ENCODE measurements around the gene NARS2.

Gene NARS2

DNA sequence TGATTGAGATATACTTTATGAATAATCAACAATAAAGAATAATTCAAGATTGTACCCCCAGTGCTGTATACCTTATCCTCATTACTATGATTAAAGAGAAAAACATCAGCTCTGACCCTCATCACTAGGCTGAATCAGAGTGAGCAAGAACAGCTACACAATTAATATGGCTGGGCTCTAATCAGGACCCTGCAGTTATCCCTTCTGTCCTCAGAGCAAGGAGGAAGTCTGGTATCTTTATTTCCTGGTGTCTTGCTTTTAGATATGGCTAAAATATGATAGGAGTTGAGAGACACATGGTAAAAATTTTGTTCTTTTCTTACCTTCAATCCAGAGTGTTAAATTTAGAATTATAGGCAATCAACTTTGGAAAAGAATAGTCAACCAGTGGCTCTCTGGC lies 128.5 kb downstream of the NARS2 start:
- Histone ChIP-seq H3K9me3 (ENCODE audit: control insufficient read depth, insufficient read depth, low read length) (no peaks in the 10 kb centered on the region), H3K4me3 (ENCODE audit: low read length) (no peak overlapping the region), H3K27ac (ENCODE audit: low read length) (no peak overlapping the region), H3K36me3 (ENCODE audit: control insufficient read depth, insufficient read depth, low read length) (no peaks in the 10 kb centered on the region), H3K4me1 (ENCODE audit: control insufficient read depth, insufficient read depth, low read length) (no peaks in the 10 kb centered on the region), H3K27me3 (ENCODE audit: control insufficient read depth, insufficient read depth, low read length) (no peaks in the 10 kb centered on the region)
- DNase-seq (ENCODE audit: low read depth, low spot score): no peak

DNA sequence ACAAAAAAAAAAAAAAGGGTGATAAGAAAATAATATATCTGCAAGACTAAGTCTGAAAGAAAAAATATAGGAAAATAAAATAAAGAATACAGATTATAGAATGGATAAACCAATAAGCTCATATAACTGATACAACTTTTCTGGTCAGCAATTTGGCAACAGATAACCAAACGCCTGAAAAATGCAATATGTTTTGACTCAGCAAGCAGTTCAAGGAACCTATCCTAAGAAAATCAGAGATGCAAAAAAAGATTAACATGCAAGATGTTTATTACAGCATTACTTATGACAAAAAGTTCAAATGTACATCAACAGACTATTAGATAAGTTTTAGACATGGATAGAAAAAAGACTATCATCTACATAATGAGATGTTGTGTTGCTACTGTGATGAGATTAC lies 129.9 kb downstream of the NARS2 start:
- Histone ChIP-seq H3K27ac (ENCODE audit: low read length) (no peak overlapping the region), H3K9me3 (ENCODE audit: control insufficient read depth, insufficient read depth, low read length) (no peaks in the 10 kb centered on the region), H3K4me3 (ENCODE audit: low read length) (no peak overlapping the region), H3K27me3 (ENCODE audit: control insufficient read depth, insufficient read depth, low read length) (no peaks in the 10 kb centered on the region), H3K4me1 (ENCODE audit: control insufficient read depth, insufficient read depth, low read length) (no peaks in the 10 kb centered on the region), H3K36me3 (ENCODE audit: control insufficient read depth, insufficient read depth, low read length) (no peaks in the 10 kb centered on the region)
- WGBS (ENCODE audit: insufficient coverage, insufficient read length): no CpG with 5 or more reads among the region's 1 CpG
- DNase-seq (ENCODE audit: low read depth, low spot score): no peak

DNA sequence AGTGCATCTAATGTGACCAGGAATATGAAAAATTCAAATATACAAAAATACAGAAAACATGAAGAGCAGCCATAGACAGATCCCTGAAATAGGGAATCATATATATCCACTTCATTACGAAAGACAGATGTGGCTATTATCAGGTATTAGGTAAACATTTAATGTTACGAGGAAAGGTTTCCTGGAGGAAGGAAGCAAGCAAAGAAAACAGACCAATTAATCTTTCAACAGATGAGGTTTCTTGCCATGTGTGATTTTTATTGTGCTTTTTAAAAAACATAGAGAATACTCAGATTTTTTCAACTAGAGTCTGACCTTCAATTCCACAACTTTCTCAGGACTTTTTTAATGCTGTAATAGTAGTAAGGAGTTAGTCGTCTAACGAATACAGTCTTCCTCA lies 132.7 kb downstream of the NARS2 start:
- DNase-seq (ENCODE audit: low read depth, low spot score): no peak
- no peak overlapping the region for H3K27ac ChIP-seq (ENCODE audit: low read length)
- no peaks in the 10 kb centered on the region for H3K36me3 ChIP-seq (ENCODE audit: control insufficient read depth, insufficient read depth, low read length)
- no peaks in the 10 kb centered on the region for H3K27me3 ChIP-seq (ENCODE audit: control insufficient read depth, insufficient read depth, low read length)
- no peaks in the 10 kb centered on the region for H3K9me3 ChIP-seq (ENCODE audit: control insufficient read depth, insufficient read depth, low read length)
- no CpG with 5 or more reads among the region's 4 CpGs for WGBS (ENCODE audit: insufficient coverage, insufficient read length)
- no peaks in the 10 kb centered on the region for H3K4me1 ChIP-seq (ENCODE audit: control insufficient read depth, insufficient read depth, low read length)
- H3K4me3 ChIP-seq (ENCODE audit: low read length): no peak overlapping the region

DNA sequence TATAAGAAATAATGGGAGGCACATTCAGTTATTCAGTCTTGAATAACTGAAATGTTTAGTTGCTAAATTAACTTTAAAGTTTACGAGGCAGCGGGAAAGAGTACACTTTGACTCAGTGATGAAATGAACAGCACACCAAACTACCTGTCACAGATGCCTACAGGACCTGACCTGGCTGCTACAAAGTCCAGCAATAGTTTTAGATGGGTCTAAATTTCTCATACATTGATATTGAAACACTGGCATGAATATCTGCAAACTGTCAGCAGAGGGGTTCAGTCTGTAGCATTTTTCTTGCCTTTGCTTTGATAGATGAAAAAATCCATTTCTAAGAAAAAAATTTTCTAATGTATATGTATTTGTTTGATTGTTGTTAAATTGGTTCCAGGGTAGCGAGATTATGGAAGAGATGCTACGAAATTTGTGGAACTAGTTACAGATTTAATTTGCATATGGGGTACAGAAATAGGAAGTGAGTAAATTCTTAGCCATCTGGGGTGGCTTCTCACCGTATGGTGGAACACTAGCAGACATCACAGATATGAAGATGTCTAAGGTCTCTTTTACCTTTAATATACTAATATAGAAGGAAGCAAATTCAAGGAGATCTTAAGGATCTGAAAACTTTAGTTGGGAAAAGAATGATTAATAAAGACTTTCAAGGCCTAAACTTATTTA lies 136.2 kb downstream of the NARS2 start:
- H3K27me3 ChIP-seq (ENCODE audit: control insufficient read depth, insufficient read depth, low read length): no peaks in the 10 kb centered on the region
- DNase-seq (ENCODE audit: low read depth, low spot score): no peak
- 100% methylated on average over 2 of the region's 5 CpGs for WGBS (ENCODE audit: insufficient coverage, insufficient read length)
- H3K9me3 ChIP-seq (ENCODE audit: control insufficient read depth, insufficient read depth, low read length): no peaks in the 10 kb centered on the region
- no peak overlapping the region for H3K27ac ChIP-seq (ENCODE audit: low read length)
- no peak overlapping the region for H3K4me3 ChIP-seq (ENCODE audit: low read length)
- H3K4me1 ChIP-seq (ENCODE audit: control insufficient read depth, insufficient read depth, low read length): no peaks in the 10 kb centered on the region
- no peaks in the 10 kb centered on the region for H3K36me3 ChIP-seq (ENCODE audit: control insufficient read depth, insufficient read depth, low read length)

DNA sequence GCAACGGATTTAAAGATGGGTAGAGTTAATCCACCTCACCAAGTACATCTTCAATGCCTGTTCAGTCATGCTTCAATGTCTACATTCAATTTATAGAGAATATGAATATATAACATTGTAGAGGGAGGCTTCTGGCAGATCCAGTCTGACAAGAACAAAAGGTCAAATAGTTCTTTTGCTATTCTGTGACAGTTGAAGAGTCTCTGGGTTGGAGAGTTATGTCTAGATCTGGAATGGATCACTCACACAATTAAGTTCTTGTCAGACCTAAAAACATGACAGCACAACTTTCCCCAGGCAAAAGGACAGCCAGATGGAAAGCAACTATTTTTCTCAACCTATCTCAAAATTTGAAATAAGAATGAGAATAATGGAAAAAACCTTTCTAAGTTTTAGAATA lies 141.7 kb downstream of the NARS2 start:
- H3K27me3 ChIP-seq (ENCODE audit: control insufficient read depth, insufficient read depth, low read length): no peaks in the 10 kb centered on the region
- WGBS (ENCODE audit: insufficient coverage, insufficient read length): no CpG with 5 or more reads among the region's 1 CpG

DNA sequence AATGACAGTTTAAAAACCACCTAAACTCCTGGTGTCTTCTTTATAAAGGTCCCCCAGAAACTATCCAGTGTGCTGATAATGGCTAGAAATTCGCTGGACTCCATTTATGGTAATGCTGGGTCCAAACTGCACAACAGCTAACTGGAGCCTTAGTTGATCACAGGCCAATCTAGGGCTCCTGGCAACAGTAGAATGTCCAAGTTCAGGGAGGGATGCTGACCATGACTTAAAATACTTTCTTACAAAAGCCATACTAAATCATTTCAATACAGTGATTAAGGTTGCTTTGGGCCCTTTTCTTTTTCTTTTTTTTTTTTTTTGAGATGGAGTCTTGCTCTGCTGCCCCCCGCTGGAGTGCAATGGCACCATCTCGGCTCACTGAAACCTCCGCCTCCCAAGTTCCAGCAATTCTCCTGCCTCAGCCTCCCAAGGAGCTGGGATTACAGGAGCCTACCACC lies 142.6 kb downstream of the NARS2 start:
- DNase-seq (ENCODE audit: low read depth, low spot score): no peak
- Histone ChIP-seq H3K4me3 (ENCODE audit: low read length) (no peak overlapping the region), H3K27ac (ENCODE audit: low read length) (no peak overlapping the region), H3K9me3 (ENCODE audit: control insufficient read depth, insufficient read depth, low read length) (no peaks in the 10 kb centered on the region), H3K36me3 (ENCODE audit: control insufficient read depth, insufficient read depth, low read length) (no peaks in the 10 kb centered on the region), H3K27me3 (ENCODE audit: control insufficient read depth, insufficient read depth, low read length) (no peaks in the 10 kb centered on the region), H3K4me1 (ENCODE audit: control insufficient read depth, insufficient read depth, low read length) (no peaks in the 10 kb centered on the region)
- no CpG with 5 or more reads among the region's 4 CpGs for WGBS (ENCODE audit: insufficient coverage, insufficient read length)

More for the DNA sequence above, 141.7 kb downstream of the NARS2 start:
- DNase-seq (ENCODE audit: low read depth, low spot score): no peak
- no peaks in the 10 kb centered on the region for H3K36me3 ChIP-seq (ENCODE audit: control insufficient read depth, insufficient read depth, low read length)
- no peak overlapping the region for H3K4me3 ChIP-seq (ENCODE audit: low read length)
- H3K9me3 ChIP-seq (ENCODE audit: control insufficient read depth, insufficient read depth, low read length): no peaks in the 10 kb centered on the region
- no peak overlapping the region for H3K27ac ChIP-seq (ENCODE audit: low read length)
- no peaks in the 10 kb centered on the region for H3K4me1 ChIP-seq (ENCODE audit: control insufficient read depth, insufficient read depth, low read length)

DNA sequence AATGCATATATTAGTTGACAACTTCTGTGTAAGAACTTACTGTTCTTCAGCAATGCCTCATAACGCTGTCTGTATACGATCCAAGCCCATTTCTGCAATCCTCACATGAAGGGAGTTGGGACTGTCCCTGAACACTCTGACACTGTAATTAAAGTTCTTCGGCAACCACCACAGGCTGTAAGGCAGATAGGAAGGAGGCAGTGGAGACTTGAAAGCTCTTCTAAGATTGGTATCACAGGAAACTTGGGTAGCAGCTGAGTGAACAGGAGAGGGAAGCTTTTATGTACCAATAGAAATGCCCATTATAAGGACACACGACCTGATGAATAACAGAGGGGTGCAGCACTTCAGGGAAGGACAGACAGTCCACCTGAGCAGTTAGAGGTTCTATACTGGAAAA lies 145.0 kb downstream of the NARS2 start:
- no CpG with 5 or more reads among the region's 4 CpGs for WGBS (ENCODE audit: insufficient coverage, insufficient read length)
- H3K4me3 ChIP-seq (ENCODE audit: low read length): no peak overlapping the region
- no peak for DNase-seq (ENCODE audit: low read depth, low spot score)
- no peak overlapping the region for H3K27ac ChIP-seq (ENCODE audit: low read length)
- H3K27me3 ChIP-seq (ENCODE audit: control insufficient read depth, insufficient read depth, low read length): no peaks in the 10 kb centered on the region
- no peaks in the 10 kb centered on the region for H3K9me3 ChIP-seq (ENCODE audit: control insufficient read depth, insufficient read depth, low read length)
- no peaks in the 10 kb centered on the region for H3K36me3 ChIP-seq (ENCODE audit: control insufficient read depth, insufficient read depth, low read length)
- no peaks in the 10 kb centered on the region for H3K4me1 ChIP-seq (ENCODE audit: control insufficient read depth, insufficient read depth, low read length)

DNA sequence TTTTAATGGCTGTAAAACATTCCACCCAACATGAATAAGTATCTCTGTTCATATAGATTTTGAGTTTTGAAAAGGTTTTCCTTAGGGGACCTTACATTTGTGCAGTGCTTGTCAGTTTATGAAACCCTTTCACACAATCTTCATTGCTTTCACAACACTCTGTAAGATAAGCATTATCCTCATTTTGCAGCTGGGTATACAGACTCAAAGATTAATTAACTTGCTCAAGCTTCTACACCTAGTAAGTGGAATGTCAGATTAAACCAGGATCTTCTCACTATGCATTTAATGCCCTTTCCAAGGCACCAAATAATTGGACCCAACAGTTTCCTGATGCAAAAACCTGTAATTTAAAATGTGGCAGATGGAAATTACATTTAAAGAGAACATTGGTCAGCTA lies 145.5 kb downstream of the NARS2 start:
- Histone ChIP-seq H3K9me3 (ENCODE audit: control insufficient read depth, insufficient read depth, low read length) (no peaks in the 10 kb centered on the region), H3K4me3 (ENCODE audit: low read length) (no peak overlapping the region), H3K36me3 (ENCODE audit: control insufficient read depth, insufficient read depth, low read length) (no peaks in the 10 kb centered on the region), H3K4me1 (ENCODE audit: control insufficient read depth, insufficient read depth, low read length) (no peaks in the 10 kb centered on the region), H3K27me3 (ENCODE audit: control insufficient read depth, insufficient read depth, low read length) (no peaks in the 10 kb centered on the region), H3K27ac (ENCODE audit: low read length) (no peak overlapping the region)
- DNase-seq (ENCODE audit: low read depth, low spot score): no peak

DNA sequence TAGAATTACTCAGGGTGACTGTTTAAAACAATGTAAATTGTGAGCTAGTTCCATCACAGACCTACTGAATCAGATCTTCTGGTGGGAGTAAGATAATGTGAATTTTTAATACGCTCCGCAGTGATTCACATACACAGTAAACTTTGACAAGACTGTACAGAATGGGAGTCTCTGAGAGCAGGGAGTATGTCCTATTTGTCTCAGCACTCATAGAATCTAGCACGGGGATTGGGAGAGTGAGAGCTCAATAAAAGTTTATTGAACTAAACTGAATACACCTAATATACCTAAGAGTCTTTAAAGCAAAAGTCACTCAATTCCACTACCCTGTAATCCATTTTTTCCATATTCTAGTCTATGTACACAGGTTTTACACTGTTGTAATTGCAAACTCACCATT lies 145.9 kb downstream of the NARS2 start:
- WGBS (ENCODE audit: insufficient coverage, insufficient read length): no CpG with 5 or more reads among the region's 3 CpGs
- Histone ChIP-seq H3K4me1 (ENCODE audit: control insufficient read depth, insufficient read depth, low read length) (no peaks in the 10 kb centered on the region), H3K27ac (ENCODE audit: low read length) (no peak overlapping the region), H3K36me3 (ENCODE audit: control insufficient read depth, insufficient read depth, low read length) (no peaks in the 10 kb centered on the region), H3K9me3 (ENCODE audit: control insufficient read depth, insufficient read depth, low read length) (no peaks in the 10 kb centered on the region), H3K4me3 (ENCODE audit: low read length) (no peak overlapping the region), H3K27me3 (ENCODE audit: control insufficient read depth, insufficient read depth, low read length) (no peaks in the 10 kb centered on the region)
- no peak for DNase-seq (ENCODE audit: low read depth, low spot score)

DNA sequence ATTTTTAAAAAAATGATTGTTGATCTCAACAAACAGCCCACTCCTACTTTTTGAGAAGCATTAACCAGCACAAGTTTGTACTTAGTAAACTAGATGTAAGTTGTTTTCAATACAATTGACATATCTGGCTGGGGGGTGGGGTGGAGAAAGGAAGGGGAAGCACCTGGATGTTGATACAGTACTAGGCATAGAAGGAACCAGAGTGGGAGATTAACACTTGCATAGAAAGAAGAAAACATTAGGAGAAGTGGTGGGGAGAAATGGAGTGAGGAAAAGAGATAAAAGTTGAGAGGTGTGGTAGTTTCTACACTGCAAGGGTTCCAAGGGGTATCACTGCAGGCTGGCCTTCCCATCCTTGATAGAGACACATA lies 146.4 kb downstream of the NARS2 start:
- Histone ChIP-seq H3K4me1 (ENCODE audit: control insufficient read depth, insufficient read depth, low read length) (no peaks in the 10 kb centered on the region), H3K27me3 (ENCODE audit: control insufficient read depth, insufficient read depth, low read length) (no peaks in the 10 kb centered on the region), H3K9me3 (ENCODE audit: control insufficient read depth, insufficient read depth, low read length) (no peaks in the 10 kb centered on the region), H3K27ac (ENCODE audit: low read length) (no peak overlapping the region), H3K36me3 (ENCODE audit: control insufficient read depth, insufficient read depth, low read length) (no peaks in the 10 kb centered on the region), H3K4me3 (ENCODE audit: low read length) (no peak overlapping the region)
- DNase-seq (ENCODE audit: low read depth, low spot score): no peak

DNA sequence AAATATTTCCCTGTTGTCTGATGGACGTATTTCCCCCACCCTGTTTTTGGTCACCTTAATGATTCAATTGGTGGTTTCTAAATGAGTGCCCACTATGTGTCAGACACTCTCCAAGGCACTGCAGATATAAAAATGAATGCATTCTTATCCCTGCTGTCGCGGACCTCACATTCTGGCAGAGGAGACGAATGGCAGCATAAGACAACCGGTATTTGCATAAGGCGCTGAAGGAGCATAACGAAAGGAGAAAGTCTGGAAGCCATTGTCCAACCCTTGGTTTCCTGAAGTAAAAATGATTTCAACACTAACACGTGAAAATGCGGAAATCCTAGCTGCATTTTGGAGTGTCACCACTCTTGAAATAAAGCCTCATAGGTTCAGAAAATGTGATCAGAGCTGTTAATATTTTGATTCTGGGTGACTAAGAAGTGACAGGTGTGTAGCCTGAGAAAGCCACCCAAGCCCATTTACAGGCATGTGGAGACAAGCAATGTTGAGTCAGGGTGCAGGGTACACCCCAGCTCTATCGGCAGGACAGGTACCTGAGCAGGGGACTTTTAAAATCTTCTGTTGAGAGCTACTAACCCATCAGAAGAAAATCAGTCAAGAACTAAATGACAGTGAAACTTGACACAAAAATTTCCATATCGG lies 146.9 kb downstream of the NARS2 start:
- Histone ChIP-seq H3K4me1 (ENCODE audit: control insufficient read depth, insufficient read depth, low read length) (no peaks in the 10 kb centered on the region), H3K4me3 (ENCODE audit: low read length) (no peak overlapping the region), H3K36me3 (ENCODE audit: control insufficient read depth, insufficient read depth, low read length) (no peaks in the 10 kb centered on the region), H3K27ac (ENCODE audit: low read length) (no peak overlapping the region), H3K27me3 (ENCODE audit: control insufficient read depth, insufficient read depth, low read length) (no peaks in the 10 kb centered on the region), H3K9me3 (ENCODE audit: control insufficient read depth, insufficient read depth, low read length) (no peaks in the 10 kb centered on the region)
- no peak for DNase-seq (ENCODE audit: low read depth, low spot score)
- no CpG with 5 or more reads among the region's 11 CpGs for WGBS (ENCODE audit: insufficient coverage, insufficient read length)
